Vagina (tissue), 2 donors: Measurements from ENCODE around the gene KRTAP10-8.
"Not testable (repeated sequence)": the region's sequence is repeated elsewhere in the genome, so short reads cannot be mapped to it uniquely, and the experiment has no call there.

Source experiments
- POLR2A ChIP-seq, 2 donors: fragments of 450-650 bp; IDR thresholded peaks; one replicate each; pipeline ENCODE4 v1.6.1; 2017; ENCODE audit warnings: antibody characterized with exemption in 2 of 2, mild to moderate bottlenecking in 2 of 2, moderate library complexity in 2 of 2
- POLR2AphosphoS5 ChIP-seq, 2 donors: sonication (generic); formaldehyde crosslinking; IDR thresholded peaks; one replicate each; pipeline ENCODE4 v1.9.0; 2017; ENCODE audit warnings: antibody characterized with exemption in 2 of 2, mild to moderate bottlenecking in 2 of 2, low read depth in 1 of 2; ENCODE audit not compliant: insufficient read depth in 1 of 2
- TF ChIP-seq, protein P1 (sequence below), 3 experiments: fragments of 450-650 bp in 2 of 3; fragments of 200-600 bp in 1 of 3; sonication (generic) in 1 of 3; IDR thresholded peaks; one replicate each; pipeline ENCODE4 v1.5.1; 2017 to 2019; ENCODE audit warnings: antibody characterized with exemption in 3 of 3, mild to moderate bottlenecking in 2 of 3, moderate library complexity in 2 of 3

DNA sequence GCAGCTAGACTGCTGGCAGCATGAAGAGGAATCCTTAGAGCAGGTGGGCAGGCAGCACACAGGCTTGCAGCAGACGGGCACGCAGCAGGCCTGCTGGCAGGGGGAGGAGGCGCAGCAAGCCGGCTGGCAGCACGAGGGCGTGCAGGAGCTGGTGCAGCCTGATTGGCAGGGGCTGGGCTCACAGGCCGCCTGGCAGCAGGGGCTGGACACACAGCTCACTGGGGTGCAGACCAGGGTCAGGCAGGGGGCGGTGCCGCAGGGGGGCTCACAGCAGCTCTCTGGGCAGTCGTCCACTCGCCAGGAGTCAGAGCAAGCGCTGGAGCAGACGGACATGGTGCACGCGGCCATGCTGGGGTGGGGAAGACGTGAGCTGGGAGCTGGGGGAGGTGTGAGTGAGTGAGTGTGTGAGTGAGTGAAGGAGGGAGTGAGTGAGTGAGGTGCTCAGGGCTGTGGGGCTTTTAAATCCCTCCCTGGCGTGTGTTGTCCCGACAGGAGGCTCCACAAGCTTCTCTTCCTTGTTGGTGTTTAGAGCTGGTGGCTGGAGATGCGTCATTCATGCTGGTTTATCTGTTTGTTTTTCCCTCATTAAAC, 31.6 kb upstream of the KRTAP10-8 start, which contains the start of gene KRTAP10-5:
- TF ChIP-seq, protein P1, sequence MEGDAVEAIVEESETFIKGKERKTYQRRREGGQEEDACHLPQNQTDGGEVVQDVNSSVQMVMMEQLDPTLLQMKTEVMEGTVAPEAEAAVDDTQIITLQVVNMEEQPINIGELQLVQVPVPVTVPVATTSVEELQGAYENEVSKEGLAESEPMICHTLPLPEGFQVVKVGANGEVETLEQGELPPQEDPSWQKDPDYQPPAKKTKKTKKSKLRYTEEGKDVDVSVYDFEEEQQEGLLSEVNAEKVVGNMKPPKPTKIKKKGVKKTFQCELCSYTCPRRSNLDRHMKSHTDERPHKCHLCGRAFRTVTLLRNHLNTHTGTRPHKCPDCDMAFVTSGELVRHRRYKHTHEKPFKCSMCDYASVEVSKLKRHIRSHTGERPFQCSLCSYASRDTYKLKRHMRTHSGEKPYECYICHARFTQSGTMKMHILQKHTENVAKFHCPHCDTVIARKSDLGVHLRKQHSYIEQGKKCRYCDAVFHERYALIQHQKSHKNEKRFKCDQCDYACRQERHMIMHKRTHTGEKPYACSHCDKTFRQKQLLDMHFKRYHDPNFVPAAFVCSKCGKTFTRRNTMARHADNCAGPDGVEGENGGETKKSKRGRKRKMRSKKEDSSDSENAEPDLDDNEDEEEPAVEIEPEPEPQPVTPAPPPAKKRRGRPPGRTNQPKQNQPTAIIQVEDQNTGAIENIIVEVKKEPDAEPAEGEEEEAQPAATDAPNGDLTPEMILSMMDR (IDR thresholded peaks at IDR 0.05), result not testable (repeated sequence)
- not testable (repeated sequence) for TF ChIP-seq POLR2A (IDR thresholded peaks at IDR 0.05); POLR2AphosphoS5 (IDR thresholded peaks at IDR 0.05; ENCODE audit: insufficient read depth in 1 of 2, low read depth in 1 of 2)
